Activated CD8-positive, alpha-beta memory T cell treated with anti-CD3 and anti-CD28 coated beads for 1 hour (primary cell): Measurements from ENCODE around the gene HS6ST2.
"Not testable (repeated sequence)": the region's sequence is repeated elsewhere in the genome, so short reads cannot be mapped to it uniquely, and the experiment has no call there.

Source experiments
- DNase-seq, 2 donors: peaks; one replicate each; pipeline ENCODE4 v3.0.0-alpha.2; 2020; ENCODE audit warnings: low read depth in 1 of 2; ENCODE audit errors: extremely low read depth in 1 of 2

Gene HS6ST2

GRCh38 chrX:132945055-132945599 is 13.3 kb downstream of the HS6ST2 start:
- DNase-seq: not testable (repeated sequence)

- no peak for DNase-seq
Observed at GRCh38 chrX:132940727-132941327, 17.6 kb downstream of the HS6ST2 start.

- DNase-seq: no peak
Observed at GRCh38 chrX:132933170-132933569, 25.3 kb downstream of the HS6ST2 start.

DNA sequence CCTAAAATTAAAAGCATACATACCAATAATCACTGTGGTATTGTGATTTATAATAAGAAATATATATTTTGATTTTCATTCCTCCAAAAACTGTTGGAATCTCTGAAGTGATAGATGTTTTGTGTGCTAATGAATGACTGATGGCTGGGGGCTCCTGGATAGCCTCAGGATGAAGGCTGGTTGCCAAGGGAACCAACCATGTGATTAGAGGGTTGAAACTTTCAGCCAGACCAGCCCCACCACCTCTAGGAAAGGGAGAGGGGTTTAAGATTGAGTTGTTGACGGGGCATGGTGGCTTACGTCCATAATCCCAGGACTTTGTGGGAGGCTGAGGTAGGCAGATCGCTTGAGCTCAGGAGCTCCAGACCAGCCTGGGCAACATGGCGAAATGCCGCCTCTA is 34.0 kb downstream of the HS6ST2 start:
- DNase-seq: no peak

DNA sequence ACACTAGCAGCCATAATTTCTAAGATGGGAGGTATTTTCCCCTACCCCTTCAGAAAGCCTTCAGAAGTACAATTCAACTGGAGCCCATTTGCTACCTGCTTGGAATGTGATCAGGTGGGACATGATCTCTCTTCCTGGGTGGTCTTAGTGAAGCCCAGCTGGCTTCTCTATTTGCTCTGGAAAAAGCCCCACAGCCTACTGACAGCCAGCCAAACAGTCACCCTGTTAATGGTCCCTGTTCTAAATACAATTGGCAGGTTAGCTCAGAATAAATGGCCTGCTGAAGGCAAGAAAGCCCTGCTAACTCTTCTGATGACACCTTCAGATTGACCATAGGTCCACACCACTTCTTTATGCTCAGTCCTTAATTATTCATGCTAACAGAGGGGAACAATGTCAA is 39.9 kb downstream of the HS6ST2 start:
- DNase-seq: no peak

DNA sequence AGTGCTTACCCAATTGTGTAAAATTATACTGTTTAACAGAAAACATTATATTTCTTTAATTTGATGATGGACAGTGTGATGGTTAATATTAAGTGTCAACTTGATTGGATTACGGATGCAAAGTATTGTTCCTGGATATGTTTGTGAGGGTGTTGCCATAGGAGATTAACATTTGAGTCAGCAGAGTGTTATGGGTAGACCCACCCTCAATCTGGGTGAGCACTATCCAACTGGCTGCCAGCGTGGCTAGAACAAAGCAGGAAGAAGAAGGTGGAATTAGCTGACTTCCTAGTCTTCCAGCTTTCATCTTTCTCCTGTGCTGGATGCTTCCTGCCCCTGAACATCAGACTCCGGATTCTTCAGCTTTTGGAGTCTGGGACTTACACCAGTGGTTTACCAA is 42.1 kb downstream of the HS6ST2 start:
- DNase-seq: no peak

- no peak for DNase-seq
Observed at GRCh38 chrX:132909643-132910042, 48.8 kb downstream of the HS6ST2 start.

DNA sequence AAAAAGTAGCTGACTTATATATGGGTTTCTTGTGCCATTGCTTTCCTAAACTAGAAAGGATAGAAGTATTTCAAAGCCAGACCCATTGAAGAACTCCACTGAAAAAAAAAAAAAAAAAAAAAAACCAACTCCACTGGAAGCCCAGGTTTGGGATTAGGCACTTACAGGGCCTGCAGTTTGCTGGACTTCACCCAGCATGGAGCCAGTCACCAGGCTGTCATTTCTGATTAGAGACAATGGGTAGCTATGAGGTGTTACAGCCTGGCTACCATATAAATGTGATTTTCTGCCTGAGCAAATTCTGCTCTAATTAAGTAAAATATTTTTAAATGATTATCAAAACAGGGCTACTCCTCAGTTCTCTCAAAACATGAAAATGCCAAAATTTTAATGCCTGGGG is 49.5 kb downstream of the HS6ST2 start:
- DNase-seq: no peak

- no peak for DNase-seq
Observed at GRCh38 chrX:132900633-132901293, 57.7 kb downstream of the HS6ST2 start.

- DNase-seq: no peak
Observed at GRCh38 chrX:132887569-132887968, 70.9 kb downstream of the HS6ST2 start.

DNA sequence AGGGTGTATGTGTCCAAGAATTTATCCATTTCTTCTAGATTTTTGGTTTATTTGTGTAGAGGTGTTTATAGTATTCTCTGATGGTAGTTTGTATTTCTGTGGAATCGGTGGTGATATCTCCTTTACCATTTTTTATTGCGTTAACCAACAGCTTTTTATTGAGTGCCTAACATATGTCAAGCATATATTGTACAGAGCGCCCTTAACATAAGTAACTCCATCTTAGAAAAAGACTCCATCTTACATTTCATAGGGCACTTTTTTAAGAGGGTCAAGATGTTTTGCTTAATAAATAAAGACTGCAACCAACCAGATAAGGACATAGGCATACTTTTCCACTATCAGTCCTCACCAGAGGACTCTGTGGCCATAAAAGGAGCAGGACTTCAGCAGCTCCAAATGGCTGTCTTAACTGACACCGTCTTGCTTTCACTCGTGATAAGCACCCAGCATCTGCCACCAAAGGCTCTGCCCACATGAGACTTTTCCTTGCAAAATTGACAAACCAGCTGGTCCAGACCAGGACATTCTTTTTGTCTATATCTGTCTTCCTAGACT is 75.0 kb downstream of the HS6ST2 start:
- no peak for DNase-seq

GRCh38 chrX:132880753-132881152 is 77.7 kb downstream of the HS6ST2 start:
- not testable (repeated sequence) for DNase-seq

GRCh38 chrX:132877954-132878536 is 80.4 kb downstream of the HS6ST2 start:
- no peak for DNase-seq

GRCh38 chrX:132876523-132877338 is 81.7 kb downstream of the HS6ST2 start:
- no peak for DNase-seq

DNA sequence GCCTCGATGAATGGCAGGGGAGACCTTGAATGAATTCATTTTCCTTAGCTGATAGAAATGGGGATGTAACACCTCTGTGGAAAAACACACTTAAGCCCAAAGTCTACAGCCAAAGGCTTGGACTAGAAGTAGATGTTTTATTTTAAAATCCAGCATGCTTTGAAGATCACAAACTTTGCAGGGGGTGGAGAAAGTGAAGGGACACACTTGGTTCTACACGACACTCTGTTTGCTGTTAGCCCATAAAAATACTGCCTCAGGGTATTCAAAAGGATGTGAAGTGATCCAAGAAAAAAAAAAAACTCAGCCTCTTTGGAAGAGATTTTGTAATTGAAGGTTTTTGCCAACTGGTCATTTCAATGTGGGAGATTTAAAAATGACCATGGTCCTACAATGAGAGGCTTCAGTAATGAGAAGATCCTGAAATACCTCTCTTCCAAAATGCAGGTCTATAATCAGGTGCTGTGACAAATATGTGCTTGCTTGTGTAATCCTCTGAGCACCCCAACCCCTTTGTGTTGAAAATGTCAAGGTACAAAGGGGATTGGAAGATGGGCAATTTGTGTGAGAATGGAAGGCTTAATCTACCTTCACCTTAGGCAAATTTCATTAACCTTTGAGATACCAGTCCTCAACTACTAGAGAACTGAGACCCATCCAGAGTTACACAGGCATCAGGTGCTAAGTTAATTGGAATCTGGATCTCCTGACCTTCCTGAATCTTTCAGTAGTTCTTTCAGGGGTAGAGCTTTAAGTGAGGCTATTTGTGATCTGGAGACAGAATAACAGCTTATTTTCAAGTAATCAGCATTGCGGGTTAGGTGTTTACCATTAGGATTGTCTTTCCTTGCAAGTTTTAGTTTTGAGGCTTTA is 82.5 kb downstream of the HS6ST2 start:
- DNase-seq: no peak

GRCh38 chrX:132862562-132862961 is 95.9 kb downstream of the HS6ST2 start:
- no peak for DNase-seq

DNA sequence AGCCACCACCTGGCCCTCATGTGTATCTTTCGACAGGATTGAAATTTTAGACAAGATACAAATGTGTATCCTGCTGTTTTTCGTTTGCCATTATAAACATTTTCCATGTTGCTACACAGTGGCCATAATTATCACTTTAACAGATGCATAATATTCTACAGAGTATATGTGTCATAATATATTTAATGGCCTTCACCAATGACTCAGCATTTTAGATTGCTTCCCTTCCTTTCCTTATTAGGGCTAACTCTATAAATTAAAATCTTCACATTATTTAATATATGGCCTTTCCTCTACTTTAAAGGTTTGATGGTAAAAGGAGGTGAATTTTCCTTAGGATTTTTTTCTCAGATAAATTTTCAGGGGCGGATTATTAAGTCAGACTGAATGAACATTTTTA is 97.4 kb downstream of the HS6ST2 start:
- DNase-seq: no peak

DNA sequence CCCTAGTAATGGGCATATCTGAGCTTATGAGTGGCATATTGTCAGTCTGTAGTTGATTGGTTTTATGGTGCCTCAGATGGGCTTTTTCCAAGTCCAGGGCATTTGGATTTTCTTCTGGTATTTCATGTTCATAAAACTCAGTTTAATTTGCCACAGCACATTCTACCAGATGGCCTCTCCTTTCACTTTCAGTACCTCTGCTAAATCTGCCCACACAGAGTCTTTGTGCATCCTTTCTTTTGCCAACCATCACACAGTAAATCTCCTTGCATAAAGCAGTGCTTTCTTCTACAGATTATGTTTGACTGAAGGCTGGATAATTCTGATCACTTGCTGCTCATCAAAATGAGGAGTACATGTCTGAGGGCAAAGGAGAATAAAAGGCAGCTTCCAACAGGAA is 98.2 kb downstream of the HS6ST2 start:
- DNase-seq: no peak

DNA sequence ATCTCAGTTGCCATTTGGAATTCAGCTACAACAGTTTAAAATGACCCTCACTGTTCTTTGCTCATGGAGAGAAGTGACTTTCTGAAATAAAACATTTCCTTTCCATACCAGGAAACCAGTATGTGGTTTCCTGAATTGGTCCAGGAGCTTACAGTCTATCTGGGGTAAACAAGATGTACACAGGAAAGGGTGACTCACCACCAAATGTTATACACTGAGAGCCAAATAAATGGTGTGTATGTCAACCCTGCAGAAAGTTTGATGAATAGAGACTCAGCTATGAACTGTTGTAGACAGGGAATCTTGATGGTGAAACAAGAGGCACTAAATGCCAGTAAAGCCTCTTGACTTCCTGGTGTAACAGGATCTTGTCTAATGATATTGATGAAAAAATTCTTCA is 100.4 kb downstream of the HS6ST2 start:
- no peak for DNase-seq

DNA sequence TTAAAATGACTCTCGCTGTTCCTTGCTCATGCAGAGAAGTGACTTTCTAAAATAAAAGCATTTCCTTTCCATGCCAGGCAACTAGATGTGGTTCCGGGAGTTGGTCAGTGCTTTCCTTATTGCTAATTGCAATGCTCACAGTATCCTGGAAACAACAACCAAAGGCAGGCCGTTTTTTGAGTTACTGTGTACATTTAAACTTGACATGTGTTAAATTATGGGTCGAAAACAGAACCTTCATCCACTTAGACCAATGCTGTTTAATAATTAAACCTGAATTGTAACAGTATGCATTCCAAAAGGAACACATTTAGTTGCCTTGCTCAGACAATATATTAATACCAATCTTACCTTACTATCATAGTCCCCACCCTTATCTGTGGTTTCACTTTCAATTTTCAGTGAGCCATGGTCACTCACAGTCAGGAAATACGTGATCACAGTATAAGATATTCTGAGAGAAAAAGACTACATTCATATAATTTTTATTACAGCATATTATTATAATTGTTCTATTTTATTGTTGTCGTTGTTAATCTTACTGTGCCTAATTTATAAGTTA is 102.6 kb downstream of the HS6ST2 start:
- DNase-seq: no peak
